ENCODE results near the gene TACR1.

DNA sequence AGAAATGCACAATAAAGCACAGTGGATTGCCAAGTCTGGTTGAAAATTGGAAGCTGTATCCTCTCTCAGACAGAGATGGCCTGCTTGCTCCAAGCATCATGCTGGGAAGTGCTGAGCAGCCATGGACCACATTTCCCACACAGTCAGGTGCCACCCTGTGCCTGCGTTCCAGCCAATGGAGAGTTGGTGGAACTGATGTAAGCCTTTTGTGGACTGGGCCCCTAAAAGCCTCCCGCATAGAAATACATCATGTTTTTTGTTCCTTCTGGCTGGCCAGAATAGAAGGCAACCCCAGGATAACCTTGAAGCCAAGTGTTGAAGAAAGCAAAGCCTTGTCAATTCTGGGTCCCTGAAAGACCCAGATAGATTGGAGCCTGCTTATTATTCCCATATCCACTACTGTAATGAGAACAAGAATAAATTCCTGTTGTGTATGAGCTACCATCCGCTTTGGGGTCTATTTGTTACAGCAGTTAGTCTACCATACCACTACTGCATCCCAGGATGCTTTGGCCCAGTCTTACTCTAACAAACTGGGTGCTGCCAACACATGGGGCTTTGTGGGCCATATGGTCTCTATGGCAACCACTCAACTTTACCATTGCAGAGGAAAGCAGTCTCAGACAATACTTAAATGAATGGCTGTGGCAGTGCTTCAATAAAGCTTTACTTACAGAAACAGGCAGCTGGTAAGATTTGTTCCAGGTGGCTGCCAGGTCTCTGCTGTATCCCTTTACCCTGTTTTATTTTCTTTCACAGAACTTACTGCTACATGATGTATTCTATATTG is 175.5 kb downstream of the TACR1 start:
- TF ChIP-seq YY1 (IDR thresholded peaks at IDR 0.05; ENCODE audit: low read depth) (no peak), TAF1 (IDR thresholded peaks at IDR 0.05; ENCODE audit: borderline replicate concordance, low read depth, low read length) (no peak), CTCF (IDR thresholded peaks at IDR 0.05) (no peak), GABPA (IDR thresholded peaks at IDR 0.05; ENCODE audit: low read depth) (no peak), RCOR1 (IDR thresholded peaks at IDR 0.05; ENCODE audit: low read length) (no peak), NFIC (IDR thresholded peaks at IDR 0.05; ENCODE audit: borderline replicate concordance) (no peak), POLR2AphosphoS5 (IDR thresholded peaks at IDR 0.05; ENCODE audit: low read depth, low read length) (no peak), SMC3 (IDR thresholded peaks at IDR 0.05; ENCODE audit: low read depth, low read length) (no peak), SIN3A (IDR thresholded peaks at IDR 0.05; ENCODE audit: borderline replicate concordance, low read depth, low read length) (no peak), EP300 (IDR thresholded peaks at IDR 0.05; ENCODE audit: borderline replicate concordance in 1 of 2, low read depth in 1 of 2, low read length in 1 of 2) (no peak)
- TF ChIP-seq, protein P1, sequence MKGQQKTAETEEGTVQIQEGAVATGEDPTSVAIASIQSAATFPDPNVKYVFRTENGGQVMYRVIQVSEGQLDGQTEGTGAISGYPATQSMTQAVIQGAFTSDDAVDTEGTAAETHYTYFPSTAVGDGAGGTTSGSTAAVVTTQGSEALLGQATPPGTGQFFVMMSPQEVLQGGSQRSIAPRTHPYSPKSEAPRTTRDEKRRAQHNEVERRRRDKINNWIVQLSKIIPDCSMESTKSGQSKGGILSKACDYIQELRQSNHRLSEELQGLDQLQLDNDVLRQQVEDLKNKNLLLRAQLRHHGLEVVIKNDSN (IDR thresholded peaks at IDR 0.05; ENCODE audit: borderline replicate concordance, low read depth), result no peak
- TF ChIP-seq, protein P2, sequence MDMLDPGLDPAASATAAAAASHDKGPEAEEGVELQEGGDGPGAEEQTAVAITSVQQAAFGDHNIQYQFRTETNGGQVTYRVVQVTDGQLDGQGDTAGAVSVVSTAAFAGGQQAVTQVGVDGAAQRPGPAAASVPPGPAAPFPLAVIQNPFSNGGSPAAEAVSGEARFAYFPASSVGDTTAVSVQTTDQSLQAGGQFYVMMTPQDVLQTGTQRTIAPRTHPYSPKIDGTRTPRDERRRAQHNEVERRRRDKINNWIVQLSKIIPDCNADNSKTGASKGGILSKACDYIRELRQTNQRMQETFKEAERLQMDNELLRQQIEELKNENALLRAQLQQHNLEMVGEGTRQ (IDR thresholded peaks at IDR 0.05; ENCODE audit: borderline replicate concordance, low read depth, low read length), result no peak
